Tibial artery (tissue), 4 donors: Measurements from ENCODE around the gene SLC1A4.

Experiments used
- DNase-seq, 2 donors: peaks; one replicate each; pipeline ENCODE4 v3.0.0-alpha.2; 2019
- H3K27ac ChIP-seq, 2 donors: fragments of 200-600 bp; sonication (generic) in 1 of 2; 1 replicate in 1 of 2; 2 replicates in 1 of 2; pipeline ENCODE4 v1.5.1; 2018 to 2019; ENCODE audit warnings: mild to moderate bottlenecking in 1 of 2
- H3K27me3 ChIP-seq, 2 donors: fragments of 200-600 bp; sonication (generic) in 1 of 2; one replicate each; pipeline versions ENCODE4 v1.5.1 to v1.6.0; 2016 to 2019
- H3K36me3 ChIP-seq, 3 donors: fragments of 200-600 bp; sonication (generic) in 2 of 3; one replicate each; pipeline ENCODE4 v1.5.1; 2016 to 2019; ENCODE audit warnings: mild to moderate bottlenecking in 2 of 3
- H3K4me1 ChIP-seq, 4 donors: fragments of 200-600 bp; sonication (generic) in 2 of 4; 1 replicate in 3 of 4; 2 replicates in 1 of 4; pipeline ENCODE4 v1.5.1; 2016 to 2019
- H3K4me3 ChIP-seq, 2 donors: fragments of 200-600 bp; sonication (generic) in 1 of 2; 1 replicate in 1 of 2; 2 replicates in 1 of 2; pipeline ENCODE4 v1.5.1; 2018 to 2019; ENCODE audit warnings: mild to moderate bottlenecking in 2 of 2
- H3K9me3 ChIP-seq, 3 donors: fragments of 200-600 bp; sonication (generic) in 1 of 3; one replicate each; pipeline ENCODE4 v1.5.1; 2016 to 2019
- intact Hi-C: fragments of 100-400 bp; cut with DNase I; formaldehyde crosslinking; loops from one replicate; pipeline ENCODE4 v1.15.0; 2023; ENCODE audit warnings: low total_unique reads
- TF ChIP-seq, protein P1 (sequence below), 2 experiments: fragments of 200-600 bp in 1 of 2; fragments of 450-650 bp in 1 of 2; IDR thresholded peaks; one replicate each; pipeline ENCODE4 v1.5.1; 2017 to 2019; ENCODE audit warnings: antibody characterized with exemption in 2 of 2, mild to moderate bottlenecking in 1 of 2, moderate library complexity in 1 of 2

Gene SLC1A4

DNA sequence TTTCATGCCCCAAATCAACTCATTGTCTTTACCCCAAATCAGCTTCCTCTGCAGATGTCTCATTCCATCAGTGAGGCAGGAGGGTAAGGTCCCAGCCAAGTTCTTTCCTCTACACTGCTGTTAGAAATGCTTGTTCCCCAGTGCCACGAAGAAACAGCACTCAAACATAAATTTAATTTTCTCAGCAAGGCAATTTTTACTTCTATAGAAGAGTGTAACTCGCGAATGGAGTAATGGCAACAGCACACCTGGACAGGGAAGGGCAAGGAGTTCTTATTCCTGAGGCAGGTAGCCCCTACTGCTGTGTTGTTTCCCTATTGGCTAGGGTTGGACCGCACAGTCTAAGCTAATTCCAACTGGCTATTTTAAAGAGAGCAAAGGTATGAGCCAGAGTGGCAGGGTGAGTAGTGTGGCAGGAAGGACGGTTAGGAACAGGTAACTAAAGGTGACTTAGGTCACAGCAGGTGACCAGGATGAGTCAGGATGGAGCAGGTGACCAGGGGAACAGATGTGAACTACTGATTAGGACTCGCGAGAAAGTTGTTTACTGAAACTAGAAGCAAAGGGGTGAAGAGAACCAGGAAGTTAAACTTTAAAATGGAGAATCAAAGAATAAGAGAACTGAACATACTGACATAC lies 55.0 kb downstream of the SLC1A4 start:
- intact Hi-C loops: no loop called here
- no peak for DNase-seq
- Histone ChIP-seq H3K36me3 (no peaks in the 10 kb centered on the region), H3K4me3 (no peak overlapping the region), H3K27ac (no peak overlapping the region), H3K9me3 (no peaks in the 10 kb centered on the region), H3K4me1 (peaks cover 0 to 7% (median 4%) of the 10 kb centered on the region in 4 donors), H3K27me3 (no peaks in the 10 kb centered on the region)
- TF ChIP-seq, protein P1, sequence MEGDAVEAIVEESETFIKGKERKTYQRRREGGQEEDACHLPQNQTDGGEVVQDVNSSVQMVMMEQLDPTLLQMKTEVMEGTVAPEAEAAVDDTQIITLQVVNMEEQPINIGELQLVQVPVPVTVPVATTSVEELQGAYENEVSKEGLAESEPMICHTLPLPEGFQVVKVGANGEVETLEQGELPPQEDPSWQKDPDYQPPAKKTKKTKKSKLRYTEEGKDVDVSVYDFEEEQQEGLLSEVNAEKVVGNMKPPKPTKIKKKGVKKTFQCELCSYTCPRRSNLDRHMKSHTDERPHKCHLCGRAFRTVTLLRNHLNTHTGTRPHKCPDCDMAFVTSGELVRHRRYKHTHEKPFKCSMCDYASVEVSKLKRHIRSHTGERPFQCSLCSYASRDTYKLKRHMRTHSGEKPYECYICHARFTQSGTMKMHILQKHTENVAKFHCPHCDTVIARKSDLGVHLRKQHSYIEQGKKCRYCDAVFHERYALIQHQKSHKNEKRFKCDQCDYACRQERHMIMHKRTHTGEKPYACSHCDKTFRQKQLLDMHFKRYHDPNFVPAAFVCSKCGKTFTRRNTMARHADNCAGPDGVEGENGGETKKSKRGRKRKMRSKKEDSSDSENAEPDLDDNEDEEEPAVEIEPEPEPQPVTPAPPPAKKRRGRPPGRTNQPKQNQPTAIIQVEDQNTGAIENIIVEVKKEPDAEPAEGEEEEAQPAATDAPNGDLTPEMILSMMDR (IDR thresholded peaks at IDR 0.05): no peak

DNA sequence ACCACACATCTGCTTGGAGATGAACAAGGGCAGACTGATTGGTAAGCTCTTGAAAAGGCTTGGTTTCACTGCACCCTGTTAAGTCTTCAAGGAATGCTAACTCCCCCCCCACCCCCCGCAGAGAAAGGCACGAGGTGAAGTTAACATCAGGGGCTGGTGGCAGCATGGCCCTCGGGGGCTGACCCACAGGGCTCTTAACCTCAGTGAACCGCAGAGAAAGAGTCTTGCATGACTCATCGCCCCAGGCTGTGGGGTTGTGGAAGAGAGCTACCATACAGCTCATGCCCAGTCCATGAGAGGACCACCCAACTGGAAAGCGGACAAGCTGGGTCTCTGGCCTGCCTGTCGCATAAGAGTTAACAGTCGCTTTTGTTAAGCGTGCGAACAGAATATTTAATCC lies 56.5 kb downstream of the SLC1A4 start:
- no peak overlapping the region for H3K27ac ChIP-seq
- TF ChIP-seq, protein P1 (IDR thresholded peaks at IDR 0.05): no peak
- no peaks in the 10 kb centered on the region for H3K9me3 ChIP-seq
- peaks cover 0 to under 1% (median 0%) of the 10 kb centered on the region in 4 donors for H3K4me1 ChIP-seq
- no peak for DNase-seq
- H3K27me3 ChIP-seq: no peaks in the 10 kb centered on the region
- intact Hi-C loops: no loop called here
- H3K4me3 ChIP-seq: no peak overlapping the region
- no peaks in the 10 kb centered on the region for H3K36me3 ChIP-seq

DNA sequence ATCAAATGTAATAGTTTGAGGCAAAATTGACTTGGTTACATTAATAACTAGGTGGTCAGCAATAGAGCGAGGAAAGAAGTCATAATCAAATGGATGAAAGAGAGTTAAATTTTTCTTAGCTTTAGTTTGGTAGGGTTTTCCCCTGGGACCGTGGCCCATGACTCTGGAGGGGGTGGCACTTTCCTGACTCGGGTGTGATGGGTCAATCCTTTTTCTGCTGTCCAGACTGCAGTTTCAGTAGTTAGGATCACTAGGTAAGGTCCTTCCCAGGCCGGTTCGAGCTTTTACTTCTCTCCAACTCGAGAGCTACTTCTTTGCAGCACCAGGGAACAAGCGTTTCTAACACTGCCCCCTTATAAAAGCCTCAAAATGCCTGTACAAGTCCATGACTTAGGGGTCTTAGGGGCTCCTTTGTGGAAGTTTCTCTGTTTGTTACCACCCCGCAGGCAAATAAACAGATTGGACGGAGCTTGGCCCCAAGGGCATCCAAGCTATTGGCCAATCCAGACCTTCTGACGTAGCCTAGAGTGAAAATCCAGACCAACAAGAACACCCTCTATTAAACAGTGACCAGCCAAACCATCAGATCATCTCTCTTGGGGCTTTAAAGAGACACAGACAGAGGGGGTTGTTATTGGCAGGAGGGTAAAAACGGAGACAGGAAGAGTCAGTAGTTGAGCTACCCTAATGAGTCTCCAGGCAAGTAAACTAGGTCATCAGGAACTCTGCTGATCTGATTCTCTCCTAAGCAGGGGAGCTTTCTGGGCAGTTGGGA lies 57.6 kb downstream of the SLC1A4 start:
- Histone ChIP-seq H3K27ac (no peak overlapping the region), H3K4me3 (no peak overlapping the region), H3K36me3 (no peaks in the 10 kb centered on the region), H3K4me1 (no peaks in the 10 kb centered on the region), H3K27me3 (no peaks in the 10 kb centered on the region), H3K9me3 (no peaks in the 10 kb centered on the region)
- intact Hi-C loops: no loop called here
- no peak for DNase-seq
- TF ChIP-seq, protein P1 (IDR thresholded peaks at IDR 0.05): no peak

DNA sequence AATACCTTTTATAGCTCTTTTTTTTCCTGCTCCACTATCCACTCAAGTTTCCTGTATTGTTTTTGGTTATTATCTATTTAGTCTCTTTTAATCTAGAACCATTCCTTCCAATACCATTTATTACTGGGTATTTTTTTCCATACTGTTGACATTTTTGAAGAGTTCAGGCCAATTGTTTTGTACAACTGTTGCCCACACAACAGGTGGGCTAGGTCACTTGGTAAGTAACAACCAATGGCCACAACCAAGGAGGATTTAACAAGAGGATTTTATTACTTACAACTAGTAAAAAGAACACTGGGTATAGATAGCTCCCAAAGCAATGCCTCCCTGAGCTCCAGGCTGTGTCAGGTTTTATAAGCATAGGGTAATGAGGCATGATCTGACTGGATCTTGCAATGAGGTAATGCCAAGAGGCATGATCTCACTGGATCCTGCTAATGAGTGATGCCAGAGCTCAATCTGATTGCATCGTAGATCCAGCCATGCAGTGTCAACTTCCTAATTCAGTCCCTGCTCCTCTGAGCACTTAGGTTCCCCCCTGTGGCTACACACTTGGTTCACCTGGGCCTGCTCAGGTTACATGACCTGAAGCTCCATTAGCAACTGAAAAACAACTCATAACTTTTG lies 59.9 kb downstream of the SLC1A4 start:
- no peak overlapping the region for H3K27ac ChIP-seq
- H3K4me1 ChIP-seq: no peaks in the 10 kb centered on the region
- TF ChIP-seq, protein P1 (IDR thresholded peaks at IDR 0.05): no peak
- no peaks in the 10 kb centered on the region for H3K9me3 ChIP-seq
- no peaks in the 10 kb centered on the region for H3K36me3 ChIP-seq
- DNase-seq: no peak
- no peak overlapping the region for H3K4me3 ChIP-seq
- intact Hi-C loops: no loop called here
- H3K27me3 ChIP-seq: no peaks in the 10 kb centered on the region

DNA sequence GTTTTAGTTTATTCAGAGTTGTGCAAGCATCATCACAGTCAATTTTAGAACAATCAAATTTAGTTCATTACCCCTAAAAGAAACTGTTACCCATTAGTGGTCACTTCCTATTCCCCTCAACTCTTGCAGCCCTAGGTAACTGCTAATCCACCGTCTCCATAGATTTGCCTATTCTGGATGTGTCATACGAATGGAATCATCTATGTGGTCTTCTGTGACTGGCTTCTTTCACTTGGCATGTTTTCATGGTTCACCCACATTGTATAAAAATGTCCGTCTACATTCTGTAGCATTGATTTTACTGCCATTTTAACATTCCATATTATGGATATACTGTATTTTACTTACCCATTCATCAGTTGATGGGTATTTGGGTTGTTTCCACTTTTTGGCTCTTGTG lies 61.7 kb downstream of the SLC1A4 start:
- no peak overlapping the region for H3K27ac ChIP-seq
- DNase-seq: no peak
- H3K4me1 ChIP-seq: peaks cover 0 to 7% (median 6%) of the 10 kb centered on the region in 4 donors
- no peak overlapping the region for H3K4me3 ChIP-seq
- H3K9me3 ChIP-seq: no peaks in the 10 kb centered on the region
- intact Hi-C loops: loop anchor here (10.0 kb wide), 1 partner anchor 56 kb away; no protein-coding TSS in a partner anchor
- no peaks in the 10 kb centered on the region for H3K36me3 ChIP-seq
- no peaks in the 10 kb centered on the region for H3K27me3 ChIP-seq
- TF ChIP-seq, protein P1 (IDR thresholded peaks at IDR 0.05): no peak
